NAMALWA (cell line): ENCODE data around the gene LTN1.
A peak's percentile ranks its signal among the peaks of the same experiment; 100 is the strongest.

Experiments used
- DNase-seq: peaks from one replicate; pipeline ENCODE4 v3.0.0-alpha.2; 2015; ENCODE audit warnings: low spot score

LTN1 gene

DNA sequence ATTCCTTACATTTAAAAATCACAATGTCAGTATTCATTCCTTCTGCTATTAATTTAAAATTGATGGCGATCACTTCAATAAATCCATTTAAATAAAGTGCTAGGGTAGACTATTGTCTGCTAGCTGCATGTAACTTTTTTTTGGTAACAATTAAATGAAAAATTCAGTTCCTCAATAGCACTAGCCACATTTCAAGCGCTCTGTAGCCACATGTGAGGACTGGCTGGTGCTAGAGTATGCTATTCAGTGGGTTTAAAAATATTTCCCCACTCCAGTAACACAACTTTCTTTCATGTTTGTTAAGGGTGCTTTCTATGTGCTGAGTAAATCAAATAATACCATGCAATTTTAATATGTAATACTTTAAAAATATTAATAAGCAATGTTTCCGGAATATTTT, 108.2 kb downstream of the LTN1 start:
- peak; percentile 65 for DNase-seq

DNA sequence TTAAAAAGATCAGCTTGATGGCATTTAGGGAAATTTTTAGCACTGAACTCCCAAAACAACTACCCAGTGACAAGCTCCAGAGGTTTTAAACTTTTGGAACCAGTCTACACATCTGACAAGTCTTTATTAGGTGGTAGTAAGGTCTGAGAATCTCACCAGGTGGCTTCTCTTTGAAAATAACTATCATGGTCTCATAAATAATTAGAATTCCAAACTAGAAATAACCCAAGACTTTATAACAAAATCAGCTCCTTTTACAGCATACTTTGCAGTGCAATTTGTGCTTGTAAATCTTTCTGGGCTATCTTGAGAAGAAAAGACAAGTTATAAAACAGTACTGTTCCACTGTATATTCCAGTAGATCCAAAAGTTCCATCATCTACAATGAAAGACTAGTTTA, 108.7 kb downstream of the LTN1 start:
- DNase-seq = peak; percentile 24

DNA sequence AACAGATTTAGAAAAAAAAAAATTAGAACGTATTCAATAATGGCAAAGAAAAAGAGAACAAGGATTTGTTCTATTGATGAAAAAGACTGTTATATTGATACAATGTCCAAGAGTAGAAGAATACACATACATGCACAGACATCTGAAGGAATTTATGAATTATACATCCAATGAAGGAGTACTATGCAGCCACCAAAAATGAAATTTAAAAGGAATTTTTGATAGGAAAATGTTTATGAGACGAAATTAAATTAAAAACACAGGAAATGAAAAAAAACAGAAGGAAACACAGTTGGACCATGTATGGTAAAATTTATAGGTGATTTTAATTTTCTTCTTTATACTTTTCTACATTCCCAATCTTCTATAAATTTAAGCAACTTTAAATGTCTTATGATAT, 110.3 kb downstream of the LTN1 start:
- no peak for DNase-seq
